Ectodermal cell (in vitro differentiated cells): ENCODE data around the gene TBC1D30.
"Not testable (repeated sequence)": the region's sequence is repeated elsewhere in the genome, so short reads cannot be mapped to it uniquely, and the experiment has no call there.

Experiments
- H3K27ac ChIP-seq: 2 replicates; pipeline ENCODE4 v1.7.0; 2013; ENCODE audit warnings: mild to moderate bottlenecking, low read depth, low read length; ENCODE audit not compliant: insufficient read depth, poor library complexity, severe bottlenecking
- H3K27me3 ChIP-seq: 2 replicates; pipeline ENCODE4 v1.7.0; 2013; ENCODE audit warnings: mild to moderate bottlenecking, low read length; ENCODE audit not compliant: insufficient read depth, control insufficient read depth, poor library complexity, severe bottlenecking
- H3K36me3 ChIP-seq: one replicate; pipeline ENCODE4 v1.7.0; 2013; ENCODE audit warnings: low read length; ENCODE audit not compliant: control insufficient read depth, insufficient read depth
- H3K4me1 ChIP-seq: one replicate; pipeline ENCODE4 v1.7.0; 2013; ENCODE audit warnings: low read length; ENCODE audit not compliant: control insufficient read depth, insufficient read depth
- H3K4me3 ChIP-seq: 2 replicates; pipeline ENCODE4 v1.7.0; 2013; ENCODE audit warnings: low read depth, low read length, control low read depth; ENCODE audit not compliant: insufficient read depth
- H3K9me3 ChIP-seq: 2 replicates; pipeline ENCODE4 v1.7.0; 2013; ENCODE audit warnings: mild to moderate bottlenecking, low read length, moderate library complexity; ENCODE audit not compliant: control insufficient read depth
- WGBS, 2 experiments: methylation state at CpG; one replicate each; pipeline ENCODE4 v1.1.7; 2013; ENCODE audit warnings: missing lambda C conversion rate in 2 of 2; 5-methylcytosine and 5-hydroxymethylcytosine counted together

Gene TBC1D30

DNA sequence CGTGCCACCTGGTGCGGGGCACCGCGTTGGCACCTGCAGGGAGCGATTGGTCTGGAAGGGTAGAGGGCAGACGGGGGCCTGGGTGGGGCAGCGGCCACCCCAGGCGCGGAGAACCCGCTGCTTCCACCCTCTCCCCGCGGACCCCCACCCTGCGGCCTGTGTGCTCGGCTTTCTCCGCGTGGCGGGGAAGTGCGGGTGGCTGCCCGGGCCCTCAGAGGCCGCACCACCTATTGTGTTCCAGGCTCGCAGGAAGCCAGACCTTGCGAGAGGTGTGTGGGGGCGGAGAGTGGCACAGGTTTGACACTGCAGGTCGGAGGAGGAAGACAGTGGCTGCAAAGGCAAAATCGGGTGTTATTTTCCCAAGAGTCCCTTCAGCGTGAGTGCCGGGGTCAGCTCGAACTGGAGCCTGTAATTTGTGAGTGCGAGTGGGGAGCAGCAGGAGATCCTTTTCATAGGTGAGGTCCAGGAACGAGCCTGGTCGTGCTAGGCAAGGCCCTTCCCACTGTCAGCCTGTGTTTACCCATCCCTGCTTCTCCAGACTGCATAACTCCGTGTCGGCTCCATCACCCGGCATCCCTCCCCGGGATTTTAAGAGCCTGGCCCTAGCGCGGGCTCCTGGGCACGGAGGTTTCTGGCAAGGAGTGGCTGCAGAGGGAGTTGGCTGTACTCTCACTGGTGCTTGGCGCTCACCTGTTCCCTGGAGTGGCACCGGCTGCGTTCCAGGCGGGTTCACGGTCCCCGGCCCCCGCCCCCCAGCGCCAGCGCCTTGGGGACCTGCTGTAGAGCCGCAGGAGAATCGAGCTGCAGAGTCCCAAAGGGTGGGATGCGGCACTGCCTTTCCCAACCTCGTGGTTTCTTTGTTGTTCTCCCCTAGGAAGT lies 935 bp downstream of the TBC1D30 start:
- Histone ChIP-seq H3K36me3 (no peaks in the 10 kb centered on the region), H3K27me3 (peaks cover 70% of the 10 kb centered on the region), H3K4me3 (peak overlapping the region; percentile 44), H3K4me1 (peaks cover 13% of the 10 kb centered on the region), H3K27ac (no peak overlapping the region), H3K9me3 (no peaks in the 10 kb centered on the region)
- 2 to 3% methylated on average over 51 of the region's 51 CpGs for WGBS, 2 experiments

DNA sequence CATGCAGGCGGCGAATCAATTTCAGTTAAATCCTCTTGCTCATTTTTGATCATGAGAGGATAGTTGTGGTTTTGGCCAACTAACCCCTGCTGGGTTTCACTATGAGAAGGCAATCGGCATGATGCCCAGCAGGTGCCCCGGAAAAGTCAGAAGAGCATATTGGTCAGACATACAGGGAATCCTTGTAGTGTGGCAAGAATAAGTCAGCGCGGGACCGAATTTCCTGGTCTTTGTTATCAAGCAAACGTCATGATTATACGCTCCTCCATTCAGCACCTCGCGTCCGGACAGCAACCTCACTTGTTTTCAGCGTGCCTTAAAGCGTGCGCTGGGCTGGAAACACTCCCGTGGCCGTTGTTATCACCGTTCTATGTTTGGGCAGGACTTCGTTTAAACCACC lies 1.8 kb downstream of the TBC1D30 start:
- Histone ChIP-seq H3K4me1 (peaks cover 13% of the 10 kb centered on the region), H3K36me3 (no peaks in the 10 kb centered on the region), H3K27me3 (peaks cover 69% of the 10 kb centered on the region), H3K4me3 (no peak overlapping the region), H3K9me3 (no peaks in the 10 kb centered on the region), H3K27ac (no peak overlapping the region)
- WGBS, 2 experiments: 4% methylated on average over 19 of the region's 19 CpGs

DNA sequence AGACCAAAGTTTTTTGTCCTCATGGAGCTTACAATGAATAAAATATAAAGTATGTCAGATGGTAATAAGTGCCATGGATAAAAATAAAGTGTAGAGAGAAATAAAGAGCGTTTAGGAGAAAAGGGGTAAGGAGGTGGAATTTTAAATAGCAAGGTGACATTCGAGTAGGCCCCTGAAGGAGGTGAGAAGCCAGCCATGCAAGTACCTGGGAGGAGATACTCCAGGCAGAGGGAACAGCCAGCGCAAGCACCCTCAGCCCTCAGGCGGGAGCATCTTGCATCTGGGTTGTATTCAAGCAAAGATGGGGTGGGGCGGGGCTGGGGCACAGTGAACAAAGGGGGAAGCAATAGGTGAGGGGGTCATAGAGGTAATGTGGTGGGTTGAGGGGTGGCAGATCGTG lies 4.3 kb downstream of the TBC1D30 start:
- Histone ChIP-seq H3K9me3 (no peaks in the 10 kb centered on the region), H3K36me3 (no peaks in the 10 kb centered on the region), H3K4me3 (no peak overlapping the region), H3K27me3 (peaks cover 51% of the 10 kb centered on the region), H3K4me1 (peaks cover 13% of the 10 kb centered on the region), H3K27ac (no peak overlapping the region)
- WGBS, 2 experiments: 84 to 88% methylated on average over 6 of the region's 6 CpGs

DNA sequence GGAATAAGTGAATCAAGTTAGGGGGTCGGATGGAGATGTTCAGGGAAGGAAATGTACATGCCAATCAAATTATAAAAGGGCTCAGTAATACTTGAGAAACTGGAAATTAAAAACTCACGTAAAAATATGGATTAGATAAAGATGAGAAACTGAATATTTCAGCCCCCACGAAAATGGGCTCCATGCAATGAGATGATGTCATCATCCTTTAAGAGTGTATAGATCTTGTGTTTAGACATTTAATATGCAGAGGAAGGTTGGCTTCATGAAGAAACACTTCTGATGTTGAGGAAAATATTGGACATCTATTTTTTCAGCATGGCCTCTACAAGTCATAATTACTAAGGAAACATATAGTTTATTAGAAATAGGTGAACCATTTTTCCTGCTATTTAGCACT lies 9.5 kb downstream of the TBC1D30 start:
- Histone ChIP-seq H3K4me3 (no peak overlapping the region), H3K27ac (no peak overlapping the region), H3K9me3 (no peaks in the 10 kb centered on the region), H3K27me3 (no peaks in the 10 kb centered on the region), H3K4me1 (no peaks in the 10 kb centered on the region), H3K36me3 (no peaks in the 10 kb centered on the region)
- WGBS, 2 experiments: 88 to 92% methylated on average over 3 of the region's 3 CpGs

DNA sequence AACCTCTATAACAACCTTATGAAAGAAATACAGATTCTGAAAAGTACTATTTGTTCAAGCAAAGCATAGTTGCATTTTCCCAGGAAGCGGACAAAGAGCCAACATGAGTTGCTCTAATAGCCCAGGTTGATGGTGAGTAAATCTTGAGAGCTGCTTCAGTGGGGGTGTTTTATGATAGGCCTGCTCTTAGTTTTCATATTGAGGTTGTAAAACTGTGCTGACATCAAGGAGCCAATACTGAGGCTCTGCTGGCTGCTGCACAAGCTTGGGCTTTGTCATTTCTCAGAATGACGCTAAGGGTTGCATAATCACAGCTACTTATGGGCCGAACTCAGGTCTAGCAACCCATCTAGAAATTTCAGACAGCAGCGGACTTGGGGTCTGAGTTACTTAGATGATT lies 11.5 kb downstream of the TBC1D30 start:
- Histone ChIP-seq H3K36me3 (no peaks in the 10 kb centered on the region), H3K27me3 (no peaks in the 10 kb centered on the region), H3K4me1 (no peaks in the 10 kb centered on the region), H3K4me3 (no peak overlapping the region), H3K9me3 (no peaks in the 10 kb centered on the region), H3K27ac (no peak overlapping the region)
- WGBS, 2 experiments: 96 to 98% methylated on average over 4 of the region's 4 CpGs

DNA sequence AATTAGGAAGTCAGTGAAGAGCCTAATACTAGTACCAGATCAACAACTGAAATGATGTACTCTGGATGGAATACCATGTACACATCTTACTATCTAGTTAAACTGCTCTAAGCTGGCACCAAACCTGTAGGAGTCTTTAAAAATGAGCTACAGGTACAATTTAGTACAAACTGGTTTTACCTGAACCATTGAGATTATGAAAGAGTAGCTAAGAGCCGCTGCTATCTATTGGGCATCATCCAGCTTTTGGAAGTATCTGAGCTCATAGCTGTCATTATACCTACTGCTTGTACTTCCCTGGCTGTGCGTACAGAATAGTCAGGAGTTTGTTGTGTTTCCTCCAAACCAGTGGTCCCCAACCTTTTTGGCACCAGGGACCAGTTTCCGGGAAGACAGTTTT lies 12.4 kb downstream of the TBC1D30 start:
- Histone ChIP-seq H3K9me3 (no peaks in the 10 kb centered on the region), H3K27me3 (no peaks in the 10 kb centered on the region), H3K4me3 (no peak overlapping the region), H3K27ac (no peak overlapping the region), H3K36me3 (no peaks in the 10 kb centered on the region), H3K4me1 (no peaks in the 10 kb centered on the region)
- 89 to 90% methylated on average over 2 to 3 of the region's 3 CpGs for WGBS, 2 experiments

DNA sequence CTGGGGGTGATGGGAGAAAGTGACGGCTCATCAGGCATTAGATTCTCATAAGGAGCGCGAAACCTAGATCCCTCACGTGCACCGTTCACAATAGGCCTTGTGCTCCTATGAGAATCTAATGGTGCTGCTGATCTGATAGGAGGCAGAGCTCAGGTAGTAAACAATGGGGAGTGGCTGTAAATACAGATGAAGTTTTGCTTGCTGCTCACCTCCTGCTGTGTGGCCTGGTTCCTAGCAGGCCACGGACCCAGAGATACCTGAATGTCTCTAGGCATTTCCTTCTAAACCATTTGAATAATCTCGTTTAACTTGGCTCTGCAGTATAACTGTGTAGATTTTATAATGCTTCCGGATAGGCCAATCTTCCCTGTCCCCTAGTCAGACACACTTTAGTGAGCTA lies 13.0 kb downstream of the TBC1D30 start:
- Histone ChIP-seq H3K4me3 (no peak overlapping the region), H3K27me3 (no peaks in the 10 kb centered on the region), H3K4me1 (no peaks in the 10 kb centered on the region), H3K9me3 (no peaks in the 10 kb centered on the region), H3K27ac (no peak overlapping the region), H3K36me3 (no peaks in the 10 kb centered on the region)
- WGBS, 2 experiments: 86 to 93% methylated on average over 8 of the region's 8 CpGs

DNA sequence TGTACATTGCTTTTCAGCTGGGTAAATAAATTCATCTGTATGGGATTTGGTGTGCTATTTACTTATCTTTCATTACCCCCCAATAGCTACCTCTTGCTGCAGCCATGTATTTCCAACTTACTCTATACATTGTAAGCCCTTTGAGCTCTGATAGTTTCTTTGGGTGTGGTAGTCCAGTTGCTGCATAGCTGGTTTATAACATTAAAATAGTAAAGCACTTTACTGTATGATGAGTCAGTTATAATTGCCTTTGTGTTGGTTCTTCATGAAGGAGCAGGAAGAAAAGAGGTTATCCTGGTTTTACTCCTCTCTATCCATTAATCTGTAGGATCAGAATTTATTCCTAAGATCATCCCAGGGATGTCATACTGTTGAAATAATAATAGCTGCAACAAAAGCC lies 15.7 kb downstream of the TBC1D30 start:
- Histone ChIP-seq H3K9me3 (no peaks in the 10 kb centered on the region), H3K27me3 (no peaks in the 10 kb centered on the region), H3K4me1 (no peaks in the 10 kb centered on the region), H3K27ac (no peak overlapping the region), H3K36me3 (no peaks in the 10 kb centered on the region), H3K4me3 (no peak overlapping the region)

DNA sequence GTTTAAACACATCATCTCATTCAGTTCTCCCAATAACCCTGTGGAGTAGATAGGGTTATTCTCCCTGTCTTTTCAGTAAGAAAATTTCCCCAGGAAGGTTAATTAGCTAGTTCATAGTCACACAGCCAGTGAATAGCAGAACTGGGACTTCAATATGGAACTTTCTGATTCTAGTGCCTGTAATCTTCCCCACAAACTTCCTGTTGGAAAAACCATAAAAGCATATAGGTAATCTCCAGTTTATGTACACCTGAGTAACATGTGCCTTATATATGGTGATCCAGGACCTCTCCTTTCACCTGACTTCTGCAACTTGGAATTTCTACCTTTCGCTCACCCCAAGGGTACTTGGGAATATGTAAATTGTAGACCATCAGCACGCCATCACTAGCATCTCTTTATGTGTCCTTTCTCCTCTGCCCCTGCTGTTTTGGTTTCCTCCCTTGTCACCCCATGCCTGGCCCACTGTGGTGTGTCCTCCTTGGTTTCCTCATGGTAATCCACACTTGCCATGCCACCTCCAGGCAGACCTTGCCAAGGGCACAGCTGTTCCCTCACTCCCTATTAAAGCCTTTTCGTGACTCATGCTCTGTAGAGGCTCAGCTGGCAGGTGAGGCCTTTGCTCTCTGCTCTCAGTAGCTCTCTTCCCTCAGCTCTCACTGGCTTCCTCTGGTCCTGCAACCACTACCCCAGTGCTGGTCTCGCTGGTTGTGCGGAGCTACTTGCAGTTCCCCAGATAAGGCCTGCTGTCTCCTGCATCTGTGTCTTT lies 16.7 kb downstream of the TBC1D30 start:
- H3K4me3 ChIP-seq: no peak overlapping the region
- H3K27me3 ChIP-seq: no peaks in the 10 kb centered on the region
- no peaks in the 10 kb centered on the region for H3K36me3 ChIP-seq
- no peaks in the 10 kb centered on the region for H3K9me3 ChIP-seq
- 72 to 80% methylated on average over 5 of the region's 5 CpGs for WGBS, 2 experiments
- H3K4me1 ChIP-seq: no peaks in the 10 kb centered on the region
- H3K27ac ChIP-seq: no peak overlapping the region

DNA sequence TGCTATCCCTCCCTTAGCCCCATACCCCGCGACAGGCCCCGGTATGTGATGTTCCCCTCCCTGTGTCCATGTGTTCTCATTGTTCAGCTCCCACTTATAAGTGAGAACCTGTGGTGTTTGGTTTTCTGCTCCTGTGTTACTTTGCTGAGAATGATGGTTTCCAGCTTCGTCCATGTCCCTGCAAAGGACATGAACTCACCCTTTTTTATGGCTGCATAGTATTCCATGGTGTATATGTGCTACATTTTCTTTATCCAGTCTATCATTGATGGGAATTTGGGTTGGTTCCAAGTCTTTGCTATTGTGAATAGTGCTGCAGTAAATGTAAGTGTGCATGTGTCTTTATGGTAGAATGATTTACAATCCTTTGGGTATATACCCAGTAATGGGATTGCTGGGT lies 24.0 kb downstream of the TBC1D30 start:
- not testable (repeated sequence) for H3K4me1 ChIP-seq, H3K4me3 ChIP-seq, H3K36me3 ChIP-seq, H3K27ac ChIP-seq, H3K9me3 ChIP-seq, H3K27me3 ChIP-seq
- 90 to 95% methylated on average over 3 to 4 of the region's 4 CpGs for WGBS, 2 experiments
